Type B pancreatic cell (in vitro differentiated cells): ENCODE results near the gene COL5A1. TPM values are rescaled to one million over a fixed set of nuclear protein-coding genes. Genes with fewer than 3 reads are reported as not detected.

Source experiments
- DNase-seq: peaks from one replicate; pipeline ENCODE4 v3.0.0; 2021; ENCODE audit warnings: mixed read lengths; ENCODE audit not compliant: unreplicated experiment; ENCODE audit errors: extremely low spot score
- H3K27ac Mint-ChIP-seq: 2 replicates; pipeline ENCODE4 v1.8.0; 2021; ENCODE audit warnings: mild to moderate bottlenecking, mixed read lengths
- H3K27me3 Mint-ChIP-seq: 2 replicates; pipeline ENCODE4 v1.8.0; 2021; ENCODE audit warnings: mixed read lengths
- H3K36me3 Mint-ChIP-seq: 2 replicates; pipeline ENCODE4 v1.8.0; 2021; ENCODE audit warnings: mixed read lengths
- H3K4me1 Mint-ChIP-seq: one replicate; pipeline ENCODE4 v1.8.0; 2021; ENCODE audit warnings: mixed read lengths; ENCODE audit not compliant: unreplicated experiment
- H3K4me3 Mint-ChIP-seq: 2 replicates; pipeline ENCODE4 v1.8.0; 2021; ENCODE audit warnings: mild to moderate bottlenecking, mixed read lengths
- H3K9me3 Mint-ChIP-seq: 2 replicates; pipeline ENCODE4 v1.8.0; 2021; ENCODE audit warnings: mixed read lengths
- CTCF ChIP-seq: fragments of 200-600 bp; sonication (generic); conservative IDR thresholded peaks from 2 replicates; pipeline ENCODE4 v1.5.0; 2021; ENCODE audit warnings: antibody characterized with exemption, mild to moderate bottlenecking
- total RNA-seq: library from RNA; stranded (reverse); gene quantifications from 2 replicates; pipeline ENCODE4 v1.2.1, GENCODE V29; 2021; ENCODE audit warnings: low replicate concordance

The COL5A1 gene
- total RNA-seq, 1 donor from 2014 or later = 112 TPM

- DNase-seq = no peak
- Mint-ChIP-seq H3K36me3 (peaks cover 8% of the 10 kb centered on the region), H3K9me3 (peaks cover 6% of the 10 kb centered on the region), H3K27ac (no peak overlapping the region), H3K27me3 (peaks cover 11% of the 10 kb centered on the region), H3K4me1 (peaks cover 23% of the 10 kb centered on the region), H3K4me3 (no peak overlapping the region)
- no peak for TF ChIP-seq CTCF
Measured at GRCh38 chr9:134677743-134678142, 36.1 kb downstream of the COL5A1 start.

GRCh38 chr9:134678206-134678605 is 36.6 kb downstream of the COL5A1 start:
- H3K27ac Mint-ChIP-seq = no peak overlapping the region
- peaks cover 23% of the 10 kb centered on the region for H3K4me1 Mint-ChIP-seq

DNA sequence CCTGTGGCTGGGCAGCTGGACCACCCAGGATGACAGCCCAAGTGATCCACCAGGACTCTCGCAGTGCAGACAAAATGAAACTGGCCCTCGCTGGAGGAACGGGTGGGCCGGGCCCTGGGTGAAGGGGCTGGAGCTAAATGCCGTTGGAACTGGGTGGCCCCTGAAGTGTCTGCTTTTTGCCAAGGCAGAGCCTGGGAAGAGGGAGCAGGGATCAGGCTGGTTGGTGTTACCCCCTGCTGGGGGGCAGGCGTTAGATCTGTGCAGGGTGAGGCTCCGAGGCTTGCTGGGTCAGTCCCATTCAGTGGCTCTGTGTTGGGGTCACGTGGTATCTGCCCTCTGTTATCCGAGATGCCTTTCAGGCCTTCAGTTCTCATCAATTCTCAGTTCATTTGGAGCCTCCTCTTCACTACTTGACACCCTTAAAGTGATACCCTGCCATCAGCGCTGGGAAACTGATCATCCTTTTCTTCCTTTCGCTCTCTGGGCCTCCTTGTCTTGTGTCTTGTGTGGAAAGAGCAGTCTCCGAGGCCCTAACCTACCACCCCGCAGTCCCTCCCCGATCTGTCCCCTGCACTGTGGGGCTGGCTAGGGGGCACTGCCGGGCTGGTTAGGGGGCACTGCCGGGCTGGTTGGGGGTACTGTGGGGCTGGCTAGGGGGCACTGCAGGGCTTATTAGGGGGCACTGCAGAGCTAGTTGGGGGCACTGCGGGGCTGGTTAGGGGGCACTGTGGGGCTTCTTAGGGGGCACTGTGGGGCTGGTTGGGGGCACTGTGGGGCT is 37.3 kb downstream of the COL5A1 start:
- Mint-ChIP-seq H3K9me3 (peaks cover 6% of the 10 kb centered on the region), H3K4me3 (no peak overlapping the region), H3K27ac (no peak overlapping the region), H3K36me3 (peaks cover 5% of the 10 kb centered on the region), H3K4me1 (peaks cover 23% of the 10 kb centered on the region), H3K27me3 (peaks cover 11% of the 10 kb centered on the region)
- no peak for DNase-seq
- no peak for TF ChIP-seq CTCF

More at GRCh38 chr9:134678206-134678605, 36.6 kb downstream of the COL5A1 start:
- TF ChIP-seq CTCF = no peak
- peaks cover 11% of the 10 kb centered on the region for H3K27me3 Mint-ChIP-seq
- H3K36me3 Mint-ChIP-seq = peaks cover 5% of the 10 kb centered on the region
- no peak for DNase-seq
- peaks cover 6% of the 10 kb centered on the region for H3K9me3 Mint-ChIP-seq
- H3K4me3 Mint-ChIP-seq = no peak overlapping the region

DNA sequence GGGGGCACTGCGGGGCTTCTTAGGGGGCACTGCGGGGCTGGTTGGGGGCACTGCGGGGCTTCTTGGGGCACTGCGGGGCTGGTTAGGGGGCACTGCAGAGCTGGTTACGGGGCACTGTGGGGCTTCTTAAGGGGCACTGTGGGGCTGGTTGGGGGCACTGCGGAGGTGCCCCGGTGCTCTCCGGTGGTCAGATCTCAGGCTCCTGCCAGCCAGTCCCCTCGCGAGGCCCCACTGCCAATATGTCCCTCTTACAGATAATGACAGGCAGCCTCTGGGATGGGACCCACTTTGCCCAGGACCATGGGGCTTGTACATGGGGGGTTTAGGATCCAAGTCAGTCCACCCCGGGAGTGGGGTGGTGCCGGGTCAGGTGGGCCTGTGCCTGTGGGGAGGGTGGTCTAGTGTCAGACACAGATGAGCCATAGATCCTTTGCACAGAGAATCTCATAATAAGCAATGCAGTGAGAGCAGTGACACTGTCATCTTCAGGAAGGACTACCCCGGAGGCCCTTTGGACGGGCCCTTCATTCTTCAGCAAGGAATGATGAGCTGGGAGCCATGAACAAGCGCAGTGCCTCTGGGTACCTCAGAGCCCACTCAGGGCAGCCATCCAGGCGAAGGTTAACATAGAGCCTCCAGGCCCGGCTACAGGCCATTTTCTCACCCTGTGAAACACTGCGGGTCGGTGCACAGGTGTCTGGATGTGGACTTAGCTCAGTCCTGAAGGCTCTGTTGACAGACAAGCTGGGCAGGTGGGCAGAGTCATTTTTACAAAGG is 38.2 kb downstream of the COL5A1 start:
- DNase-seq = no peak
- no peak overlapping the region for H3K27ac Mint-ChIP-seq
- H3K36me3 Mint-ChIP-seq = no peaks in the 10 kb centered on the region
- TF ChIP-seq CTCF = no peak
- H3K4me1 Mint-ChIP-seq = peaks cover 23% of the 10 kb centered on the region
- no peaks in the 10 kb centered on the region for H3K9me3 Mint-ChIP-seq
- H3K4me3 Mint-ChIP-seq = no peak overlapping the region
- H3K27me3 Mint-ChIP-seq = peaks cover 8% of the 10 kb centered on the region

GRCh38 chr9:134680393-134681060 is 38.9 kb downstream of the COL5A1 start:
- Mint-ChIP-seq H3K27me3 (peaks cover 8% of the 10 kb centered on the region), H3K4me3 (no peak overlapping the region), H3K4me1 (peaks cover 23% of the 10 kb centered on the region), H3K36me3 (no peaks in the 10 kb centered on the region), H3K27ac (no peak overlapping the region), H3K9me3 (no peaks in the 10 kb centered on the region)
- TF ChIP-seq CTCF = no peak
- no peak for DNase-seq
